ENCODE measurements around the gene GHITM. TPM values are rescaled to one million over a fixed set of nuclear protein-coding genes. Genes with fewer than 3 reads are reported as not detected.

Gene GHITM
- total and polyA plus RNA-seq, 2 of the 4 experiments (the other 2 are of a cell fraction) = 103 to 185 TPM

GRCh38 chr10:84175436-84175835 lies 36.1 kb downstream of the GHITM start:
- WGBS, 2 experiments (ENCODE audit: extremely low coverage in 2 of 2, insufficient read length in 1 of 2) = 69% methylated on average over 3 of the region's 6 CpGs; no CpG with 5 or more reads in 1 of the 2 experiments
- POLR2A ChIA-PET (ENCODE audit: unreplicated experiment) = no interaction called here
- Histone ChIP-seq H3K79me1 (ENCODE audit: low read depth in 1 of 2, low read length in 2 of 2) (no peaks in the 10 kb centered on the region), H3K23ac (ENCODE audit: low read depth, low read length) (no peak overlapping the region), H3K27ac (ENCODE audit: insufficient read depth, low read length) (no peak overlapping the region), H3K4me2 (ENCODE audit: low read depth, low read length) (no peak overlapping the region), H3K9ac (ENCODE audit: low read depth, low read length) (no peak overlapping the region), H3K36me3 (ENCODE audit: control insufficient read depth, insufficient read depth, low read length) (no peaks in the 10 kb centered on the region), H4K91ac (ENCODE audit: insufficient read depth, low read depth, low read length) (no peak overlapping the region), H3K4me3 (ENCODE audit: insufficient read depth, low read depth, low read length) (no peak overlapping the region), H2BK15ac (ENCODE audit: low read depth, low read length) (no peak overlapping the region), H2BK120ac (ENCODE audit: low read depth, low read length) (no peak overlapping the region), H3K18ac (ENCODE audit: low read depth, low read length) (no peak overlapping the region), H3K4me1 (ENCODE audit: control insufficient read depth, insufficient read depth, low read length) (no peaks in the 10 kb centered on the region), H3K27me3 (ENCODE audit: control insufficient read depth, insufficient read depth, low read length) (no peaks in the 10 kb centered on the region), H3K9me1 (ENCODE audit: insufficient read depth, low read length) (0 out of 2 replicates have a peak, but pooled peaks cover 4% of the 10 kb centered on the region), H4K8ac (ENCODE audit: low read depth in 2 of 2, low read length in 2 of 2) (no peak overlapping the region), H4K20me1 (ENCODE audit: insufficient read depth, low read length) (no peaks in the 10 kb centered on the region), H3K4ac (ENCODE audit: low read depth, low read length) (no peak overlapping the region), H2BK5ac (ENCODE audit: low read depth, low read length, poor library complexity, severe bottlenecking) (no peak overlapping the region), H2AK5ac (ENCODE audit: low read depth, low read length) (no peak overlapping the region), H4K5ac (ENCODE audit: low read depth, low read length) (no peak overlapping the region), H2AK9ac (replicated peaks; ENCODE audit: low read depth, low read length, poor library complexity) (no peak overlapping the region), H3K9me3 (ENCODE audit: control insufficient read depth, insufficient read depth, low read length) (no peaks in the 10 kb centered on the region), H2BK20ac (ENCODE audit: low read depth, low read length) (no peak overlapping the region), H2AFZ (replicated peaks; ENCODE audit: low read length, poor library complexity) (no peak overlapping the region), H3K56ac (ENCODE audit: extremely low read depth, insufficient read depth, low read length) (no peak overlapping the region), H3K14ac (replicated peaks; ENCODE audit: low read depth, low read length) (no peak overlapping the region)
- ATAC-seq (ENCODE audit: low read depth) = no peak
- in situ Hi-C loops (cut with MboI; ENCODE audit: low sequenced_read_pairs) (no loop called here), intact Hi-C loops (cut with micrococcal nuclease) (no loop called here), dilution Hi-C loops (cut with HindIII; ENCODE audit: low sequenced_read_pairs, unreplicated experiment) (no loop called here)
- CTCF ChIA-PET = no interaction called here
- TF ChIP-seq BHLHE40 (IDR thresholded peaks at IDR 0.05; ENCODE audit: low read depth, low read length) (no peak), ELK1 (IDR thresholded peaks at IDR 0.05; ENCODE audit: borderline replicate concordance, low read depth, low read length) (no peak), USF2 (IDR thresholded peaks at IDR 0.05; ENCODE audit: low read depth, low read length) (no peak), CEBPB (IDR thresholded peaks at IDR 0.05; ENCODE audit: low read depth, low read length) (no peak), RFX5 (IDR thresholded peaks at IDR 0.05; ENCODE audit: low read depth, low read length) (no peak), RAD21 (IDR thresholded peaks at IDR 0.05; ENCODE audit: low read length) (no peak), CTCF (conservative IDR thresholded peaks at IDR 0.05; ENCODE audit: low read depth, low read length) (no peak), RCOR1 (IDR thresholded peaks at IDR 0.05; ENCODE audit: insufficient replicate concordance, low read length) (no peak), POLR2A (IDR thresholded peaks at IDR 0.05; ENCODE audit: low read depth, low read length) (no peak), CHD1 (IDR thresholded peaks at IDR 0.05; ENCODE audit: low read depth, low read length) (no peak), MAZ (IDR thresholded peaks at IDR 0.05; ENCODE audit: borderline replicate concordance, low read depth, low read length) (no peak), FOS (IDR thresholded peaks at IDR 0.05; ENCODE audit: low read depth, low read length) (no peak), NFE2L2 (IDR thresholded peaks at IDR 0.05; ENCODE audit: low read depth, low read length) (no peak), SMC3 (IDR thresholded peaks at IDR 0.05; ENCODE audit: low read depth, low read length) (no peak), MAFK (IDR thresholded peaks at IDR 0.05; ENCODE audit: low read depth, low read length) (no peak), MXI1 (IDR thresholded peaks at IDR 0.05; ENCODE audit: borderline replicate concordance, low read depth, low read length) (no peak)
- no peak for DNase-seq
- no TSS peak for BruUV-seq (replicated peaks)
